Lower leg skin (tissue), 3 donors: Measurements from ENCODE around the gene ZDHHC17.

ENCODE experiments used
- POLR2A ChIP-seq, 2 donors: fragments of 450-650 bp; IDR thresholded peaks; one replicate each; pipeline ENCODE4 v1.6.1; 2016 to 2017; ENCODE audit warnings: antibody characterized with exemption in 2 of 2, mild to moderate bottlenecking in 1 of 2, moderate library complexity in 1 of 2
- TF ChIP-seq, protein P1 (sequence below), 3 donors: fragments of 450-650 bp; IDR thresholded peaks; one replicate each; pipeline ENCODE4 v1.5.1; 2016; ENCODE audit warnings: antibody characterized with exemption in 3 of 3, mild to moderate bottlenecking in 3 of 3, moderate library complexity in 2 of 3

DNA sequence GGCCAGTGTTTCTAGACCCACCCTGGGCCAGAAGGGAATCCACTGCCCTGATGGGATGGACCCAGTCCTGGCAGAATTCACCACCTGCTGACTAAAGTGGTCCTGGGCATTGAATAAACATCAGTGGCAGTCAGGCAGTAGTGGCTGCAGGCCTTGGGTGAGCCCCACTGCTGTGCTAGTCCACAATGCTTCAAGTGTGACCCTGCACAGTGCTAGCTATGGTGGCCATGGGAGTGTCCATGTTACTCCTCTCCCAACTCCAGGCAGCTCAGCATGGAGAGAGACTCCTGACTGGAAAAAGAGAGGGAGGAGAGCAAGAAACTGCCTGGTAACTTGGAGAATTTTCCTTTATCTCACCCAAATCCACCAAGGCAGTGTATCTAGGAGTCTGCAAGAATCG, 132.4 kb downstream of the ZDHHC17 start:
- TF ChIP-seq POLR2A (IDR thresholded peaks at IDR 0.05), result no peak
- TF ChIP-seq, protein P1, sequence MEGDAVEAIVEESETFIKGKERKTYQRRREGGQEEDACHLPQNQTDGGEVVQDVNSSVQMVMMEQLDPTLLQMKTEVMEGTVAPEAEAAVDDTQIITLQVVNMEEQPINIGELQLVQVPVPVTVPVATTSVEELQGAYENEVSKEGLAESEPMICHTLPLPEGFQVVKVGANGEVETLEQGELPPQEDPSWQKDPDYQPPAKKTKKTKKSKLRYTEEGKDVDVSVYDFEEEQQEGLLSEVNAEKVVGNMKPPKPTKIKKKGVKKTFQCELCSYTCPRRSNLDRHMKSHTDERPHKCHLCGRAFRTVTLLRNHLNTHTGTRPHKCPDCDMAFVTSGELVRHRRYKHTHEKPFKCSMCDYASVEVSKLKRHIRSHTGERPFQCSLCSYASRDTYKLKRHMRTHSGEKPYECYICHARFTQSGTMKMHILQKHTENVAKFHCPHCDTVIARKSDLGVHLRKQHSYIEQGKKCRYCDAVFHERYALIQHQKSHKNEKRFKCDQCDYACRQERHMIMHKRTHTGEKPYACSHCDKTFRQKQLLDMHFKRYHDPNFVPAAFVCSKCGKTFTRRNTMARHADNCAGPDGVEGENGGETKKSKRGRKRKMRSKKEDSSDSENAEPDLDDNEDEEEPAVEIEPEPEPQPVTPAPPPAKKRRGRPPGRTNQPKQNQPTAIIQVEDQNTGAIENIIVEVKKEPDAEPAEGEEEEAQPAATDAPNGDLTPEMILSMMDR (IDR thresholded peaks at IDR 0.05), result no peak
